Measurements from ENCODE around the gene CMKLR1. TPM values are rescaled to one million over a fixed set of nuclear protein-coding genes. Genes with fewer than 3 reads are reported as not detected.

CMKLR1 gene
- total RNA-seq, 1 donor from 2014 or later, result 0.44 TPM

DNA sequence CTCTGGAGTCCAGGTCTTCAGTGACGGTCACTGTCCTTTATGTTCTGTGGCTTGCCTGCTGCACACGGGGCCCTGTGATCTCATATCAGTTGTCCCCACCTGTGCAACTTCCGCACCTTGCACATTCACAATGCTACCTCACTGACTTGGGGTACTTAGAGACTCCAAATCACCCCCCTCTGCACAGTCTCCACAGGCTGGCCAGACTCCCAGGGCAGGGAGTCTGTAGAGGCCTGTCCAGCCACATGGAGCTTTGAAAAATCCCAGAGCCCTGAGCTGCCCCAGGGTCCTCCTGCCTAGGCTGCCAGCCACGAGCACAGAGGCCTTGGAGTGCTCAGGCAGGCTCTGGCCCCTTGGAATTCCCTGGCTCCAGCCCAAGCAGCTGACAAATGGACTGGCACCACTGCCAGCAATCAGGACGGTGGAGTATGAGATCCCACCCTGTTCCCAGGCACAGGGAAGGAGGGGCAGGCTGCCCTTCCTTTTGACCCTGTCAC lies 26.4 kb downstream of the CMKLR1 start:
- DNase-seq (ENCODE audit: low read depth, low spot score), result no peak
- Mint-ChIP-seq H3K27ac (ENCODE audit: unreplicated experiment) (no peak overlapping the region), H3K27me3 (ENCODE audit: low read depth) (peaks cover 5% of the 10 kb centered on the region), H3K36me3 (ENCODE audit: low read depth) (no peaks in the 10 kb centered on the region), H3K4me3 (no peak overlapping the region), H3K9me3 (no peaks in the 10 kb centered on the region), H3K4me1 (peaks cover 27% of the 10 kb centered on the region)
- TF ChIP-seq, protein P1, sequence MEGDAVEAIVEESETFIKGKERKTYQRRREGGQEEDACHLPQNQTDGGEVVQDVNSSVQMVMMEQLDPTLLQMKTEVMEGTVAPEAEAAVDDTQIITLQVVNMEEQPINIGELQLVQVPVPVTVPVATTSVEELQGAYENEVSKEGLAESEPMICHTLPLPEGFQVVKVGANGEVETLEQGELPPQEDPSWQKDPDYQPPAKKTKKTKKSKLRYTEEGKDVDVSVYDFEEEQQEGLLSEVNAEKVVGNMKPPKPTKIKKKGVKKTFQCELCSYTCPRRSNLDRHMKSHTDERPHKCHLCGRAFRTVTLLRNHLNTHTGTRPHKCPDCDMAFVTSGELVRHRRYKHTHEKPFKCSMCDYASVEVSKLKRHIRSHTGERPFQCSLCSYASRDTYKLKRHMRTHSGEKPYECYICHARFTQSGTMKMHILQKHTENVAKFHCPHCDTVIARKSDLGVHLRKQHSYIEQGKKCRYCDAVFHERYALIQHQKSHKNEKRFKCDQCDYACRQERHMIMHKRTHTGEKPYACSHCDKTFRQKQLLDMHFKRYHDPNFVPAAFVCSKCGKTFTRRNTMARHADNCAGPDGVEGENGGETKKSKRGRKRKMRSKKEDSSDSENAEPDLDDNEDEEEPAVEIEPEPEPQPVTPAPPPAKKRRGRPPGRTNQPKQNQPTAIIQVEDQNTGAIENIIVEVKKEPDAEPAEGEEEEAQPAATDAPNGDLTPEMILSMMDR (conservative IDR thresholded peaks at IDR 0.05), result no peak

DNA sequence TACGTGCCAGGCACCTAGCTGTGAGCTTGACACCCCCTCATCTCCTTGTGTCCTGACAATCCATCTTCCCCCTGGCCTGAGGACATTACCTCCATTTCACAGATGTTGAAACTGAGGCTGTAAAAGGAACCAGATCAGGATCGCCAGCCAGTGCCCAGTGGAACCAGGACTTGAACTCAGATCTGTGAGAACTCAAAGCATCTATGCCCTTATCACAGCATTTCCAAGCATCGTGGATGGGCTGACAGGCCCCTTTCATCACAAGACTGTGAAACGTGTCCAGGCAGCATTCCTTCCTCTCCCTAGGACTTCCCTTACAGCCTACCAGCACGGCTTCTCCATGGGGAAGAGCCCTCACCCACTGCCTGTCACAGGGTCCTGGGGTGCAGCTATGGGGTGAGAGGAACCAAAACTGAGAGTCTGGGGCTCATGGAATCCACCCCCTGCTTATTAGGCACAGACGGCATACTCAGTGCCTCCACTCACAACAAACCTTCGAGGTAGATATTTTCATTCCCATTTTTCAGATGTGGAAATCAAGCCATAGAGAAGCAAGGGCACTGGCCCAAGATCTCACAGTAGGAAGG lies 26.9 kb downstream of the CMKLR1 start:
- H3K27me3 Mint-ChIP-seq (ENCODE audit: low read depth), result peaks cover 5% of the 10 kb centered on the region
- H3K9me3 Mint-ChIP-seq, result no peaks in the 10 kb centered on the region
- no peak for DNase-seq (ENCODE audit: low read depth, low spot score)
- H3K36me3 Mint-ChIP-seq (ENCODE audit: low read depth), result no peaks in the 10 kb centered on the region
- H3K4me1 Mint-ChIP-seq, result peaks cover 27% of the 10 kb centered on the region
- no peak overlapping the region for H3K27ac Mint-ChIP-seq (ENCODE audit: unreplicated experiment)
- TF ChIP-seq, protein P1 (conservative IDR thresholded peaks at IDR 0.05), result no peak
- H3K4me3 Mint-ChIP-seq, result no peak overlapping the region

DNA sequence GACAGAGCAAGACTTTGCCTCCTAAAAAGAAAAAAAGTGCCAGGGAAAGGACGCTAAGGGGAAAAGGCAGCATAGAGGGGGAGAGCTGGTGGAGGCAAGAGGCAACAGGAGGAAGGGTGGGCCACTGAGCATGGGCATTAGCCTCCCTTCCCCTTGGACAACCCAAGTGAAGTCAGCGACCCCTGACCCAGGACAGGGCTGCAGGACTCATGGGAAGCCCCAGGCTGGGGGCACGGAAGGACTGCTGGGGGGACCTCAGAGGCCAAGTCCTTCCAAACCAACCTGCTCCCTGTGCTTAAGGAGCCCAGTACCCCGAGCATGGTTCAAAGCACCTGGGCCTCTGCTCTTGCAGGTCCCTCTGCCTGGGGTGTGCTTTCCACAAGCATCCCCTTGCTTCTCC lies 27.5 kb downstream of the CMKLR1 start:
- Mint-ChIP-seq H3K36me3 (ENCODE audit: low read depth) (no peaks in the 10 kb centered on the region), H3K4me1 (peaks cover 27% of the 10 kb centered on the region), H3K27ac (ENCODE audit: unreplicated experiment) (no peak overlapping the region), H3K27me3 (ENCODE audit: low read depth) (peaks cover 5% of the 10 kb centered on the region), H3K9me3 (no peaks in the 10 kb centered on the region), H3K4me3 (no peak overlapping the region)
- no peak for DNase-seq (ENCODE audit: low read depth, low spot score)
- TF ChIP-seq, protein P1 (conservative IDR thresholded peaks at IDR 0.05), result no peak

DNA sequence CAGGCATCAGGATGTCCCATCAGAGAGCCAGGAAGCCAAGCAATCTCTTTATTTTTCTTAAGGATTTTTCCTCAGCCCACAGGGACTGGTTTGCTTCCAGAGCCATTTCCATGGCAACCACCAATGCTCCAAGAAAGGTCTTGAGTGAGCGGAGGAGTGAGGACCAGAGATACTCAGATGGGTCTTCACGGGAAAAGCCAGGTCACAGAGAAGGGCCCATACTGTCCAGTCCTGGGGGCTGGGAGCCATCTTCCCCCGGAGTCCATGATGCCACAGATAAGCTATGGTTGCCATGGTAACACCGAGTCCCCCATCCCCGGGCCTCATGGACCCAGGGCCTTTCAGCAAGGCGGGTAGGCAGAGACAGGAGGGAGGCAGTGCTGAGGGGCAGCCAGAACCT lies 28.6 kb downstream of the CMKLR1 start:
- H3K4me1 Mint-ChIP-seq, result peaks cover 28% of the 10 kb centered on the region
- no peak overlapping the region for H3K27ac Mint-ChIP-seq (ENCODE audit: unreplicated experiment)
- TF ChIP-seq, protein P1 (conservative IDR thresholded peaks at IDR 0.05), result no peak
- H3K4me3 Mint-ChIP-seq, result no peak overlapping the region
- no peak for DNase-seq (ENCODE audit: low read depth, low spot score)
- H3K36me3 Mint-ChIP-seq (ENCODE audit: low read depth), result no peaks in the 10 kb centered on the region
- peaks cover 2% of the 10 kb centered on the region for H3K27me3 Mint-ChIP-seq (ENCODE audit: low read depth)
- no peaks in the 10 kb centered on the region for H3K9me3 Mint-ChIP-seq

DNA sequence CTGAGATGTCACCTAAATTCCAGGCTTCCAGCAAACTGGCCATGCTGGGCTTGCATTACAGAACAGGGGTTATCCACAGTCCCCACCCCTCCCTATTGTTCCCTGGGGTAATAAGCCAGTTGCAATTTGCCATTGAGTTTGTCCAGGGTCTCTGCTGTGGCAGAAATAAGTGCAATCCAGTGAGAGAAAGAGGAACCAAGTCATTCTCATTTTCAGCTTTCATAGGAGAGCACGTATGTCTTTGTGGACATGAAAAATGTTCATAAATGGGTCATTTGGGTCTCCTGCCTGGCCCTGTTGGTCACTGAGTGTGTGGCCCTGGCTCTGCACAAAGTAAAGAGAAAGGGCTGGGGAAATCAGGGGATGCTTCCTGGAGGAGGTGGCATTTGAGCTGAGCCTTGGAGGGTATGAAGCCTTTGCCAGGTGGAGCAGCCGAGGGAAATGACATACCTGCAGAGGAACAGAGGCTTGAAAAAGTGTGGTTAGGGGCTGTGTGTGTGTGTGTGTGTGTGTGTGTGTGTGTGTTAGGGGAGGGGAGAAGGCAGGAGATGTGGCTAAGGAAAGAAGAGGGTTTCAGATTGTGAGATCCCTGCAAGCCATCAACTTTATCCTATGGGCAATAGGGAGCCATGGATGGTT lies 29.3 kb downstream of the CMKLR1 start:
- DNase-seq (ENCODE audit: low read depth, low spot score), result no peak
- Mint-ChIP-seq H3K9me3 (no peaks in the 10 kb centered on the region), H3K36me3 (ENCODE audit: low read depth) (no peaks in the 10 kb centered on the region), H3K4me1 (peaks cover 29% of the 10 kb centered on the region), H3K4me3 (no peak overlapping the region), H3K27ac (ENCODE audit: unreplicated experiment) (no peak overlapping the region), H3K27me3 (ENCODE audit: low read depth) (peaks cover 2% of the 10 kb centered on the region)
- TF ChIP-seq, protein P1 (conservative IDR thresholded peaks at IDR 0.05), result no peak
